H9 (cell line): ENCODE data around the gene TOR3A. TPM values are rescaled to one million over a fixed set of nuclear protein-coding genes. Genes with fewer than 3 reads are reported as not detected.

ENCODE experiments used
- DNase-seq: peaks from one replicate; pipeline ENCODE4 v3.0.0-alpha.2; 2017
- H2AFZ ChIP-seq: one replicate; pipeline ENCODE4 v1.6.1; 2013; ENCODE audit warnings: mild to moderate bottlenecking, low read length, control low read depth, moderate library complexity
- H2AK5ac ChIP-seq: 2 replicates; pipeline ENCODE4 v1.6.1; 2013; ENCODE audit warnings: low read length, control low read depth, mixed read lengths; ENCODE audit not compliant: insufficient read length
- H2BK120ac ChIP-seq: one replicate; pipeline ENCODE4 v1.6.1; 2013; ENCODE audit warnings: low read depth, mild to moderate bottlenecking, low read length, control low read depth, inconsistent platforms; ENCODE audit not compliant: poor library complexity, severe bottlenecking
- H2BK12ac ChIP-seq: 2 replicates; pipeline ENCODE4 v1.6.1; 2013; ENCODE audit warnings: low read length, control low read depth, mixed read lengths, low read depth; ENCODE audit not compliant: insufficient read length
- H2BK15ac ChIP-seq: 2 replicates; pipeline ENCODE4 v1.6.1; 2013; ENCODE audit warnings: low read depth, low read length, control low read depth
- H2BK20ac ChIP-seq: one replicate; pipeline ENCODE4 v1.6.1; 2013; ENCODE audit warnings: low read depth, mild to moderate bottlenecking, low read length, control low read depth, inconsistent platforms; ENCODE audit not compliant: poor library complexity, severe bottlenecking
- H2BK5ac ChIP-seq: 2 replicates; pipeline ENCODE4 v1.6.1; 2013; ENCODE audit warnings: low read length, control low read depth, mixed read lengths; ENCODE audit not compliant: insufficient read length
- H3K14ac ChIP-seq: 2 replicates; pipeline ENCODE4 v1.6.1; 2013; ENCODE audit warnings: low read length, control low read depth; ENCODE audit not compliant: insufficient read depth
- H3K18ac ChIP-seq: 2 replicates; pipeline ENCODE4 v1.6.1; 2013; ENCODE audit warnings: low read depth, mild to moderate bottlenecking, mixed read lengths, low read length, control low read depth; ENCODE audit not compliant: insufficient read length
- H3K23ac ChIP-seq: 2 replicates; pipeline ENCODE4 v1.6.1; 2013; ENCODE audit warnings: low read length, control low read depth, mixed read lengths, low read depth; ENCODE audit not compliant: insufficient read length
- H3K23me2 ChIP-seq: 2 replicates; pipeline ENCODE4 v1.6.1; 2013; ENCODE audit warnings: low read depth, mild to moderate bottlenecking, mixed read lengths, low read length, control low read depth; ENCODE audit not compliant: insufficient read length, poor library complexity, severe bottlenecking
- H3K27ac ChIP-seq: 2 replicates; pipeline ENCODE4 v1.5.1; 2013; ENCODE audit warnings: low read length, control low read depth, mixed read lengths, low read depth; ENCODE audit not compliant: insufficient read length
- H3K27me3 ChIP-seq: 2 replicates; pipeline ENCODE4 v1.6.1; 2013; ENCODE audit warnings: low read length, control low read depth, inconsistent platforms; ENCODE audit not compliant: insufficient read depth
- H3K4ac ChIP-seq: 2 replicates; pipeline ENCODE4 v1.6.1; 2013; ENCODE audit warnings: low read depth, mild to moderate bottlenecking, control low read depth, inconsistent platforms, low read length, moderate library complexity
- H3K4me1 ChIP-seq: 2 replicates; pipeline ENCODE4 v1.6.1; 2013; ENCODE audit warnings: low read length, control low read depth, inconsistent platforms; ENCODE audit not compliant: insufficient read depth
- H3K4me2 ChIP-seq: 2 replicates; pipeline ENCODE4 v1.6.1; 2013; ENCODE audit warnings: low read length, control low read depth, mixed read lengths; ENCODE audit not compliant: insufficient read length, insufficient read depth
- H3K56ac ChIP-seq: 2 replicates; pipeline ENCODE4 v1.6.1; 2013; ENCODE audit warnings: low read depth, mild to moderate bottlenecking, mixed read lengths, low read length, control low read depth; ENCODE audit not compliant: insufficient read length
- H3K79me1 ChIP-seq: 2 replicates; pipeline ENCODE4 v1.6.1; 2013; ENCODE audit warnings: low read depth, mild to moderate bottlenecking, moderate library complexity, low read length, control low read depth, inconsistent platforms; ENCODE audit not compliant: insufficient read depth, poor library complexity, severe bottlenecking
- H3K79me2 ChIP-seq: 2 replicates; pipeline ENCODE4 v1.6.1; 2013; ENCODE audit warnings: low read length, control low read depth, inconsistent platforms; ENCODE audit not compliant: insufficient read depth
- H3K9ac ChIP-seq: 2 replicates; pipeline ENCODE4 v1.6.1; 2013; ENCODE audit warnings: low read length, control low read depth, mixed read lengths; ENCODE audit not compliant: insufficient read length; ENCODE audit errors: extremely low read depth
- H3K9me3 ChIP-seq: one replicate; pipeline ENCODE4 v1.6.1; 2013; ENCODE audit warnings: low read depth, low read length, inconsistent platforms; ENCODE audit not compliant: control insufficient read depth
- H3T11ph ChIP-seq: one replicate; pipeline ENCODE4 v1.6.1; 2013; ENCODE audit warnings: mild to moderate bottlenecking, low read length, control low read depth, inconsistent platforms
- H4K20me1 ChIP-seq: one replicate; pipeline ENCODE4 v1.6.1; 2013; ENCODE audit not compliant: control insufficient read depth, insufficient read length, insufficient read depth
- H4K5ac ChIP-seq: 2 replicates; pipeline ENCODE4 v1.6.1; 2013; ENCODE audit warnings: low read depth, mild to moderate bottlenecking, mixed read lengths, low read length, control low read depth; ENCODE audit not compliant: insufficient read length
- H4K8ac ChIP-seq: replicated peaks from 2 replicates; pipeline ENCODE4 v1.6.1; 2013; ENCODE audit warnings: low read length, control low read depth, mixed read lengths, low read depth; ENCODE audit not compliant: insufficient read length
- H4K91ac ChIP-seq: 2 replicates; pipeline ENCODE4 v1.6.1; 2013; ENCODE audit warnings: low read depth, mild to moderate bottlenecking, moderate library complexity, mixed read lengths, low read length, control low read depth; ENCODE audit not compliant: insufficient read length
- H3K27ac Mint-ChIP-seq, 3 experiments: 2 replicates in 2 of 3; 3 replicates in 1 of 3; pipeline ENCODE4 v1.8.0; 2020 to 2021; ENCODE audit warnings: mixed read lengths in 3 of 3, mild to moderate bottlenecking in 1 of 3, moderate library complexity in 1 of 3
- H3K27me3 Mint-ChIP-seq: 2 replicates; pipeline ENCODE4 v1.8.0; 2021; ENCODE audit warnings: low read depth, mild to moderate bottlenecking, moderate library complexity, mixed read lengths
- H3K36me3 Mint-ChIP-seq, 3 experiments: 2 replicates in 2 of 3; 3 replicates in 1 of 3; pipeline ENCODE4 v1.8.0; 2020 to 2021; ENCODE audit warnings: low read depth in 3 of 3, mixed read lengths in 3 of 3; ENCODE audit not compliant: insufficient read depth in 1 of 3
- H3K4me1 Mint-ChIP-seq, 2 experiments: 2 replicates each; pipeline ENCODE4 v1.8.0; 2020; ENCODE audit warnings: mixed read lengths in 2 of 2
- H3K4me3 Mint-ChIP-seq, 2 experiments: 2 replicates in 1 of 2; 3 replicates in 1 of 2; pipeline ENCODE4 v1.8.0; 2020 to 2021; ENCODE audit warnings: mild to moderate bottlenecking in 2 of 2, mixed read lengths in 2 of 2, moderate library complexity in 1 of 2
- H3K9me3 Mint-ChIP-seq, 2 experiments: 2 replicates in 1 of 2; 3 replicates in 1 of 2; pipeline ENCODE4 v1.8.0; 2020; ENCODE audit warnings: mild to moderate bottlenecking in 2 of 2, mixed read lengths in 2 of 2, moderate library complexity in 1 of 2
- CTCF ChIP-seq: fragments of 200-600 bp; sonication (generic); conservative IDR thresholded peaks from 3 replicates; pipeline ENCODE4 v1.8.0; 2021; ENCODE audit warnings: antibody characterized with exemption, mild to moderate bottlenecking
- WGBS: extraction: QIAGEN DNeasy Blood & Tissue Kit; methylation state at CpG from one replicate; pipeline ENCODE4 v1.1.7; 2013; ENCODE audit warnings: missing lambda C conversion rate, low lambda C conversion rate, mixed read lengths; ENCODE audit not compliant: insufficient read length; ENCODE audit errors: extremely low coverage; 5-methylcytosine and 5-hydroxymethylcytosine counted together
- total RNA-seq: library from RNA; stranded (reverse); gene quantifications from 2 replicates; pipeline ENCODE4 v1.2.1, GENCODE V29; 2021

Gene TOR3A
- total RNA-seq, 1 experiment from 2014 or later: 27.3 TPM

- Histone ChIP-seq H2AFZ (no peak overlapping the region), H3K23me2 (peaks cover 4% of the 10 kb centered on the region), H3K9me3 (no peaks in the 10 kb centered on the region), H2AK5ac (no peak overlapping the region), H3K56ac (no peak overlapping the region), H4K91ac (no peak overlapping the region), H3K79me2 (no peaks in the 10 kb centered on the region; the same call in 1 of the 2 replicates), H3K27ac (no peak overlapping the region), H3K14ac (no peak overlapping the region; the same call in 1 of the 2 replicates), H2BK120ac (no peak overlapping the region), H3K9ac (no peak overlapping the region), H2BK20ac (no peak overlapping the region), H3T11ph (no peak overlapping the region), H3K4me1 (peaks cover 10% of the 10 kb centered on the region; the same call in 1 of the 2 replicates), H3K79me1 (no peaks in the 10 kb centered on the region), H4K5ac (no peak overlapping the region), H2BK5ac (no peak overlapping the region), H3K27me3 (no peaks in the 10 kb centered on the region), H2BK15ac (no peak overlapping the region), H3K4ac (no peak overlapping the region), H3K23ac (no peak overlapping the region), H3K4me2 (no peak overlapping the region), H2BK12ac (no peak overlapping the region), H3K18ac (no peak overlapping the region), H4K8ac (no peak overlapping the region), H4K20me1 (no peaks in the 10 kb centered on the region)
- WGBS: no CpG with 5 or more reads among the region's 5 CpGs
- no peak overlapping the region for H3K27ac Mint-ChIP-seq
- no peak for DNase-seq
- TF ChIP-seq CTCF: no peak
- H3K4me1 Mint-ChIP-seq: peaks cover 24 to 27% of the 10 kb centered on the region in 2 experiments
- H3K27me3 Mint-ChIP-seq: no peaks in the 10 kb centered on the region
- H3K36me3 Mint-ChIP-seq: peaks cover 29 to 69% (median 53%) of the 10 kb centered on the region in 3 experiments; a peak in 6 of 7 replicates
- no peak overlapping the region for H3K4me3 Mint-ChIP-seq
- H3K9me3 Mint-ChIP-seq: no peaks in the 10 kb centered on the region; a peak in 1 of 5 replicates
Measured at GRCh38 chr1:179091691-179092165, 9.9 kb downstream of the TOR3A start.
